Effector memory CD4-positive, alpha-beta T cell (primary cell): ENCODE data around the gene CD81.

Source experiments
- DNase-seq, 3 donors: peaks; one replicate each; pipeline ENCODE4 v3.0.0-alpha.2; 2020
- H3K27ac ChIP-seq: 2 replicates; pipeline ENCODE4 v1.7.0; 2013; ENCODE audit warnings: mild to moderate bottlenecking, low read length, moderate library complexity; ENCODE audit not compliant: insufficient read depth, poor library complexity, severe bottlenecking
- H3K27me3 ChIP-seq: replicated peaks from 2 replicates; pipeline ENCODE4 v1.7.0; 2013; ENCODE audit warnings: mild to moderate bottlenecking, low read length; ENCODE audit not compliant: insufficient read depth, control insufficient read depth, poor library complexity, severe bottlenecking
- H3K36me3 ChIP-seq: 2 replicates; pipeline ENCODE4 v1.7.0; 2013; ENCODE audit warnings: mild to moderate bottlenecking, low read length, moderate library complexity; ENCODE audit not compliant: control insufficient read depth, insufficient read depth
- H3K4me1 ChIP-seq: 2 replicates; pipeline ENCODE4 v1.7.0; 2013; ENCODE audit warnings: low read length, mild to moderate bottlenecking; ENCODE audit not compliant: control insufficient read depth, insufficient read depth, poor library complexity, severe bottlenecking
- H3K4me3 ChIP-seq: 2 replicates; pipeline ENCODE4 v1.7.0; 2013; ENCODE audit warnings: low read length, low read depth, mild to moderate bottlenecking; ENCODE audit not compliant: insufficient read depth, poor library complexity, severe bottlenecking
- H3K9me3 ChIP-seq: 2 replicates; pipeline ENCODE4 v1.7.0; 2013; ENCODE audit warnings: mild to moderate bottlenecking, low read length, moderate library complexity; ENCODE audit not compliant: control insufficient read depth

The CD81 gene

GRCh38 chr11:2420502-2421225, 43.6 kb downstream of the CD81 start:
- H3K4me1 ChIP-seq: peaks cover 9% of the 10 kb centered on the region
- no peaks in the 10 kb centered on the region for H3K36me3 ChIP-seq
- no peaks in the 10 kb centered on the region for H3K9me3 ChIP-seq
- DNase-seq: peak; percentile 33 to 55 (median 42)
- no peak overlapping the region for H3K4me3 ChIP-seq
- H3K27ac ChIP-seq: no peak overlapping the region
- H3K27me3 ChIP-seq: no peaks in the 10 kb centered on the region

GRCh38 chr11:2421226-2421994, 44.3 kb downstream of the CD81 start:
- Histone ChIP-seq H3K9me3 (no peaks in the 10 kb centered on the region), H3K4me3 (no peak overlapping the region)

GRCh38 chr11:2421996-2422395, 44.9 kb downstream of the CD81 start:
- H3K27ac ChIP-seq: no peak overlapping the region
- no peaks in the 10 kb centered on the region for H3K27me3 ChIP-seq
- no peaks in the 10 kb centered on the region for H3K9me3 ChIP-seq
- no peak overlapping the region for H3K4me3 ChIP-seq
- no peaks in the 10 kb centered on the region for H3K36me3 ChIP-seq
- DNase-seq: no peak
- H3K4me1 ChIP-seq: peaks cover 9% of the 10 kb centered on the region

More at GRCh38 chr11:2421226-2421994, 44.3 kb downstream of the CD81 start:
- Histone ChIP-seq H3K4me1 (peaks cover 9% of the 10 kb centered on the region), H3K27ac (no peak overlapping the region), H3K36me3 (no peaks in the 10 kb centered on the region), H3K27me3 (no peaks in the 10 kb centered on the region)
- DNase-seq: no peak

- Histone ChIP-seq H3K36me3 (no peaks in the 10 kb centered on the region), H3K4me1 (peaks cover 9% of the 10 kb centered on the region), H3K27ac (no peak overlapping the region), H3K9me3 (no peaks in the 10 kb centered on the region), H3K4me3 (no peak overlapping the region), H3K27me3 (no peaks in the 10 kb centered on the region)
- DNase-seq: no peak
Measured at GRCh38 chr11:2422461-2423156, 45.5 kb downstream of the CD81 start.

GRCh38 chr11:2423157-2424025, 46.3 kb downstream of the CD81 start:
- Histone ChIP-seq H3K4me3 (no peak overlapping the region), H3K27me3 (no peaks in the 10 kb centered on the region)

GRCh38 chr11:2424811-2425495, 47.8 kb downstream of the CD81 start:
- Histone ChIP-seq H3K4me3 (no peak overlapping the region), H3K27me3 (no peaks in the 10 kb centered on the region), H3K9me3 (no peaks in the 10 kb centered on the region), H3K4me1 (peaks cover 9% of the 10 kb centered on the region), H3K36me3 (no peaks in the 10 kb centered on the region), H3K27ac (no peak overlapping the region)
- DNase-seq: no peak

More at GRCh38 chr11:2423157-2424025, 46.3 kb downstream of the CD81 start:
- no peaks in the 10 kb centered on the region for H3K9me3 ChIP-seq
- peaks cover 9% of the 10 kb centered on the region for H3K4me1 ChIP-seq
- no peak overlapping the region for H3K27ac ChIP-seq
- no peak for DNase-seq
- H3K36me3 ChIP-seq: no peaks in the 10 kb centered on the region

- no peaks in the 10 kb centered on the region for H3K27me3 ChIP-seq
- peaks cover 4% of the 10 kb centered on the region for H3K4me1 ChIP-seq
- H3K27ac ChIP-seq: no peak overlapping the region
- H3K9me3 ChIP-seq: no peaks in the 10 kb centered on the region
- no peak overlapping the region for H3K4me3 ChIP-seq
- no peak for DNase-seq
- no peaks in the 10 kb centered on the region for H3K36me3 ChIP-seq
Measured at GRCh38 chr11:2425506-2425905, 48.4 kb downstream of the CD81 start.

- no peak for DNase-seq
- H3K36me3 ChIP-seq: no peaks in the 10 kb centered on the region
- no peaks in the 10 kb centered on the region for H3K4me1 ChIP-seq
- no peak overlapping the region for H3K4me3 ChIP-seq
- no peaks in the 10 kb centered on the region for H3K27me3 ChIP-seq
- H3K9me3 ChIP-seq: no peaks in the 10 kb centered on the region
- no peak overlapping the region for H3K27ac ChIP-seq
Measured at GRCh38 chr11:2426221-2426620, 49.1 kb downstream of the CD81 start.
